Hepatocyte (in vitro differentiated cells): ENCODE data around the gene RSU1. TPM values are rescaled to one million over a fixed set of nuclear protein-coding genes. Genes with fewer than 3 reads are reported as not detected.

ENCODE experiments used
- DNase-seq: peaks from one replicate; pipeline ENCODE4 v3.0.0-alpha.2; 2016; ENCODE audit warnings: low spot score
- H2AFZ ChIP-seq: fragments of 200-600 bp; sonication (generic); 2 replicates; pipeline ENCODE4 v1.6.0; 2016; ENCODE audit warnings: antibody characterized with exemption, mild to moderate bottlenecking
- H3K27ac ChIP-seq: fragments of 200-600 bp; sonication (generic); 2 replicates; pipeline ENCODE4 v1.5.1; 2016; ENCODE audit warnings: mild to moderate bottlenecking
- H3K27me3 ChIP-seq: fragments of 200-600 bp; sonication (generic); 2 replicates; pipeline ENCODE4 v1.6.1; 2016
- H3K36me3 ChIP-seq: fragments of 200-600 bp; sonication (generic); replicated peaks from 2 replicates; pipeline ENCODE4 v1.5.1; 2016; ENCODE audit warnings: low read depth; ENCODE audit not compliant: insufficient read depth
- H3K4me1 ChIP-seq: fragments of 200-600 bp; sonication (generic); 2 replicates; pipeline ENCODE4 v1.5.1; 2016; ENCODE audit warnings: mild to moderate bottlenecking, moderate library complexity; ENCODE audit not compliant: insufficient read depth
- H3K4me2 ChIP-seq: fragments of 200-600 bp; sonication (generic); 2 replicates; pipeline ENCODE4 v1.6.0; 2016
- H3K4me3 ChIP-seq: fragments of 200-600 bp; sonication (generic); 2 replicates; pipeline ENCODE4 v1.5.1; 2016; ENCODE audit warnings: mild to moderate bottlenecking
- H3K79me2 ChIP-seq: fragments of 200-600 bp; sonication (generic); 2 replicates; pipeline ENCODE4 v1.6.0; 2017; ENCODE audit warnings: mild to moderate bottlenecking
- H3K9me2 ChIP-seq: fragments of 200-600 bp; sonication (generic); replicated peaks from 2 replicates; pipeline ENCODE4 v1.6.0; 2017; ENCODE audit warnings: mild to moderate bottlenecking; ENCODE audit not compliant: insufficient read depth
- H3K9me3 ChIP-seq: fragments of 200-600 bp; sonication (generic); 2 replicates; pipeline ENCODE4 v1.5.1; 2016; ENCODE audit warnings: low read depth, mild to moderate bottlenecking
- H4K20me1 ChIP-seq: fragments of 200-600 bp; sonication (generic); 2 replicates; pipeline ENCODE4 v1.6.0; 2016; ENCODE audit warnings: mild to moderate bottlenecking; ENCODE audit not compliant: insufficient read depth, poor library complexity, severe bottlenecking
- CTCF ChIP-seq: fragments of 200-600 bp; sonication (generic); IDR thresholded peaks from 2 replicates; pipeline ENCODE4 v1.5.1; 2016; ENCODE audit warnings: antibody characterized with exemption, mild to moderate bottlenecking; ENCODE audit not compliant: poor library complexity
- EZH2 ChIP-seq: fragments of 200-600 bp; sonication (generic); IDR thresholded peaks from 2 replicates; pipeline ENCODE4 v1.6.1; 2016; ENCODE audit warnings: antibody characterized with exemption, mild to moderate bottlenecking, borderline replicate concordance
- EZH2phosphoT487 ChIP-seq: fragments of 200-600 bp; sonication (generic); IDR thresholded peaks from one replicate; pipeline ENCODE4 v1.6.1; 2018; ENCODE audit warnings: antibody characterized with exemption, mild to moderate bottlenecking, low read depth, moderate library complexity; ENCODE audit not compliant: unreplicated experiment, severe bottlenecking
- WGBS: methylation state at CpG from one replicate; pipeline ENCODE4 v1.1.6; 2016; ENCODE audit warnings: low lambda C conversion rate; ENCODE audit errors: missing lambda C conversion rate; 5-methylcytosine and 5-hydroxymethylcytosine counted together
- polyA plus RNA-seq: library from polyadenylated mRNA; unstranded; fragments of >200 nt; fragmentation: Nextera tagmentation; extraction: Ambion mirVana; gene quantifications from 2 replicates; pipeline ENCODE4 v1.2.1, GENCODE V29; 2016
- total RNA-seq: library from RNA; depleted of rRNA; stranded (reverse); fragments of >200 nt; gene quantifications from 2 replicates; pipeline ENCODE4 v1.2.3, GENCODE V29; 2014

Gene RSU1
- total and polyA plus RNA-seq, 2 experiments from 2014 or later = 37.0 to 52.3 TPM

GRCh38 chr10:16773334-16773733, 43.9 kb downstream of the RSU1 start:
- H3K4me1 ChIP-seq = no peaks in the 10 kb centered on the region
- no peaks in the 10 kb centered on the region for H3K9me3 ChIP-seq
- no peak overlapping the region for H2AFZ ChIP-seq
- no peaks in the 10 kb centered on the region for H3K79me2 ChIP-seq
- H3K27ac ChIP-seq = no peak overlapping the region
- no peak for DNase-seq
- no peaks in the 10 kb centered on the region for H3K27me3 ChIP-seq
- 93% methylated on average over 11 of the region's 11 CpGs for WGBS
- no peak overlapping the region for H3K4me2 ChIP-seq
- no peak overlapping the region for H3K4me3 ChIP-seq
- H4K20me1 ChIP-seq = no peaks in the 10 kb centered on the region
- no peaks in the 10 kb centered on the region for H3K36me3 ChIP-seq
- no peak for TF ChIP-seq EZH2
- no peak for TF ChIP-seq CTCF
- TF ChIP-seq EZH2phosphoT487 = no peak
- no peaks in the 10 kb centered on the region for H3K9me2 ChIP-seq

- Histone ChIP-seq H3K9me2 (no peaks in the 10 kb centered on the region), H3K4me1 (no peaks in the 10 kb centered on the region), H3K27me3 (no peaks in the 10 kb centered on the region), H3K9me3 (no peaks in the 10 kb centered on the region), H3K36me3 (no peaks in the 10 kb centered on the region), H3K4me3 (no peak overlapping the region), H3K27ac (no peak overlapping the region), H2AFZ (no peak overlapping the region), H3K4me2 (no peak overlapping the region), H4K20me1 (no peaks in the 10 kb centered on the region), H3K79me2 (no peaks in the 10 kb centered on the region)
- DNase-seq = no peak
- WGBS = 97% methylated on average over 6 of the region's 6 CpGs
- TF ChIP-seq EZH2 (no peak), EZH2phosphoT487 (no peak), CTCF (no peak)
Observed at GRCh38 chr10:16770670-16771069, 46.6 kb downstream of the RSU1 start.

- no peaks in the 10 kb centered on the region for H3K36me3 ChIP-seq
- no peaks in the 10 kb centered on the region for H3K79me2 ChIP-seq
- TF ChIP-seq CTCF (no peak), EZH2 (no peak), EZH2phosphoT487 (no peak)
- no peak overlapping the region for H3K27ac ChIP-seq
- no peaks in the 10 kb centered on the region for H3K27me3 ChIP-seq
- 97% methylated on average over 8 of the region's 8 CpGs for whole genome bisulfite sequencing
- H3K4me1 ChIP-seq = no peaks in the 10 kb centered on the region
- H3K4me2 ChIP-seq = no peak overlapping the region
- H3K9me3 ChIP-seq = no peaks in the 10 kb centered on the region
- no peak overlapping the region for H3K4me3 ChIP-seq
- no peaks in the 10 kb centered on the region for H3K9me2 ChIP-seq
- H4K20me1 ChIP-seq = no peaks in the 10 kb centered on the region
- H2AFZ ChIP-seq = no peak overlapping the region
- DNase-seq = no peak
Observed at GRCh38 chr10:16770141-16770540, 47.1 kb downstream of the RSU1 start.

GRCh38 chr10:16769331-16769730, 47.9 kb downstream of the RSU1 start:
- DNase-seq = no peak
- no peak for TF ChIP-seq EZH2phosphoT487
- no peak for TF ChIP-seq CTCF
- Histone ChIP-seq H3K4me2 (no peak overlapping the region), H2AFZ (no peak overlapping the region), H3K9me2 (no peaks in the 10 kb centered on the region), H3K9me3 (no peaks in the 10 kb centered on the region), H3K4me1 (no peaks in the 10 kb centered on the region), H3K36me3 (no peaks in the 10 kb centered on the region), H3K4me3 (no peak overlapping the region), H3K27me3 (no peaks in the 10 kb centered on the region), H3K27ac (no peak overlapping the region), H4K20me1 (no peaks in the 10 kb centered on the region), H3K79me2 (no peaks in the 10 kb centered on the region)
- 94% methylated on average over 7 of the region's 7 CpGs for WGBS
